Keratinocyte (primary cell): ENCODE measurements around the gene IL1RAP. TPM values are rescaled to one million over a fixed set of nuclear protein-coding genes. Genes with fewer than 3 reads are reported as not detected.

Experiments used
- DNase-seq: peaks from one replicate; pipeline ENCODE4 v3.0.0-alpha.2; 2011; ENCODE audit warnings: low read depth, missing footprints, low spot score
- FAIRE-seq: peaks from 2 replicates; lab custom pipeline; 2011; peaks lifted over from hg19 to GRCh38; lab: Jason Lieb, UNC
- H2AFZ ChIP-seq: 2 replicates; pipeline ENCODE4 v1.6.0; 2012; ENCODE audit warnings: low read length, control low read depth, inconsistent platforms; ENCODE audit not compliant: control insufficient read depth
- H3K27ac ChIP-seq: 2 replicates; pipeline ENCODE4 v1.5.1; 2011; ENCODE audit warnings: low read length; ENCODE audit not compliant: control insufficient read depth, insufficient read depth
- H3K27me3 ChIP-seq: 3 replicates; pipeline ENCODE4 v1.6.0; 2011; ENCODE audit warnings: low read length; ENCODE audit not compliant: control insufficient read depth, insufficient read depth; ENCODE audit errors: extremely low read depth
- H3K36me3 ChIP-seq, 2 experiments: 2 replicates in 1 of 2; 3 replicates in 1 of 2; pipeline ENCODE4 v1.5.1; 2011; ENCODE audit warnings: low read length in 2 of 2, mild to moderate bottlenecking in 1 of 2; ENCODE audit not compliant: control insufficient read depth in 2 of 2, insufficient read depth in 2 of 2; ENCODE audit errors: extremely low read depth in 1 of 2
- H3K4me1 ChIP-seq: 3 replicates; pipeline ENCODE4 v1.5.1; 2011; ENCODE audit warnings: low read length; ENCODE audit not compliant: control insufficient read depth, insufficient read depth; ENCODE audit errors: extremely low read depth
- H3K4me2 ChIP-seq: 3 replicates; pipeline ENCODE4 v1.6.0; 2011; ENCODE audit warnings: low read depth, low read length; ENCODE audit not compliant: control insufficient read depth, insufficient read depth; ENCODE audit errors: extremely low read depth
- H3K4me3 ChIP-seq, 3 experiments: fragments of 200-600 bp in 1 of 3; sonication (generic) in 1 of 3; 2 replicates in 2 of 3; 3 replicates in 1 of 3; pipeline ENCODE4 v1.5.1; 2011 to 2016; ENCODE audit warnings: low read length in 3 of 3, mild to moderate bottlenecking in 3 of 3, control low read depth in 2 of 3, inconsistent platforms in 1 of 3, low read depth in 1 of 3, mixed read lengths in 1 of 3, mixed run types in 1 of 3, moderate library complexity in 1 of 3; ENCODE audit not compliant: control insufficient read depth in 2 of 3, insufficient read depth in 2 of 3; ENCODE audit errors: extremely low read depth in 1 of 3
- H3K79me2 ChIP-seq: 2 replicates; pipeline ENCODE4 v1.6.0; 2012; ENCODE audit warnings: low read length; ENCODE audit not compliant: control insufficient read depth, insufficient read depth
- H3K9ac ChIP-seq: 3 replicates; pipeline ENCODE4 v1.6.0; 2011; ENCODE audit warnings: low read length; ENCODE audit not compliant: control insufficient read depth, insufficient read depth; ENCODE audit errors: extremely low read depth
- H3K9me1 ChIP-seq: 3 replicates; pipeline ENCODE4 v1.6.0; 2011; ENCODE audit warnings: low read length; ENCODE audit not compliant: control insufficient read depth, insufficient read depth; ENCODE audit errors: extremely low read depth
- H3K9me3 ChIP-seq: 2 replicates; pipeline ENCODE4 v1.5.1; 2012; ENCODE audit warnings: low read depth, low read length; ENCODE audit not compliant: control insufficient read depth
- H4K20me1 ChIP-seq: 3 replicates; pipeline ENCODE4 v1.6.0; 2011; ENCODE audit warnings: low read length; ENCODE audit not compliant: control insufficient read depth, insufficient read depth; ENCODE audit errors: extremely low read depth
- EZH2 ChIP-seq: IDR thresholded peaks from one replicate; pipeline ENCODE4 v1.6.1; 2012; ENCODE audit warnings: inconsistent platforms, mild to moderate bottlenecking, low read length, moderate library complexity
- dilution Hi-C: fragments of 300-500 bp; cut with MboI; formaldehyde crosslinking; loops from one replicate; pipeline ENCODE4 v1.7.0; 2020; ENCODE audit warnings: low sequenced_read_pairs; ENCODE audit not compliant: extremely low pct_ligation_motif_present
- polyA plus RNA-seq, 5 experiments: library from polyadenylated mRNA; depleted of rRNA in 3 of 5; stranded (reverse) in 3 of 5; stranded (forward) in 1 of 5; unstranded in 1 of 5; fragments of >200 nt; gene quantifications; 1 replicate in 1 of 5; 2 replicates in 3 of 5; 3 replicates in 1 of 5; pipeline versions ENCODE4 v1.2.1 to v1.2.3, GENCODE V29; 2011 to 2012; ENCODE audit warnings: missing spikeins in 2 of 5, low read depth in 1 of 5, low replicate concordance in 1 of 5
- TF ChIP-seq, protein P1 (sequence below), 3 experiments: IDR thresholded peaks in 1 of 3; conservative IDR thresholded peaks in 1 of 3; optimal IDR thresholded peaks in 1 of 3; 2 replicates in 2 of 3; 3 replicates in 1 of 3; pipeline versions ENCODE3 to v1.5.1; 2011; ENCODE audit warnings: low read length in 3 of 3, mild to moderate bottlenecking in 3 of 3, moderate library complexity in 2 of 3, control low read depth in 1 of 3, inconsistent platforms in 1 of 3; ENCODE audit not compliant: insufficient read depth in 2 of 3; ENCODE audit errors: extremely low read depth in 1 of 3

IL1RAP gene
- polyA plus RNA-seq, 1 donor (not counting 4 experiments of a cell fraction or from before 2014, with no cell fraction given), result 69.7 TPM

DNA sequence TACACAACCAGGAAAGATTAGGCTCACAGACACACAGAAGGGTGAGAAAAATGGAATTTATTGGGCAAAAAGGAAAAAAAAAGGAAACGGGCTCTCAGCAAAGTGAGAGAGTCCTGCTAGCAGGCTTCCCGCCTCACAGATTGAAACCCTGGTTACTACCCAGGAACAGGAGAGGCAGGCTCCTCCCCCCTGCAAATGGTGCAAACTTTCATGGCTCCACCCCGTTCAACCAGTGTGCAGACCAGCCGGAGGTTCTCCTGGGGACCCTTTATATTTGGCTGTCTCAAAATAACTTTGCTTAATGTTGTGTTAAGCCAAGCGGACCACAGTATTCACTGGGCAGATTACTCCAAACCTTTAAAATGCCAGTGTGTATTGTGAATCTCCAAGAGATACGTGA lies 40.3 kb downstream of the IL1RAP start:
- dilution Hi-C loops, result no loop called here
- no peak overlapping the region for H3K4me2 ChIP-seq
- FAIRE-seq (no peak), DNase-seq (no peak)
- no peaks in the 10 kb centered on the region for H3K4me1 ChIP-seq
- H2AFZ ChIP-seq, result no peak overlapping the region
- TF ChIP-seq, protein P1, sequence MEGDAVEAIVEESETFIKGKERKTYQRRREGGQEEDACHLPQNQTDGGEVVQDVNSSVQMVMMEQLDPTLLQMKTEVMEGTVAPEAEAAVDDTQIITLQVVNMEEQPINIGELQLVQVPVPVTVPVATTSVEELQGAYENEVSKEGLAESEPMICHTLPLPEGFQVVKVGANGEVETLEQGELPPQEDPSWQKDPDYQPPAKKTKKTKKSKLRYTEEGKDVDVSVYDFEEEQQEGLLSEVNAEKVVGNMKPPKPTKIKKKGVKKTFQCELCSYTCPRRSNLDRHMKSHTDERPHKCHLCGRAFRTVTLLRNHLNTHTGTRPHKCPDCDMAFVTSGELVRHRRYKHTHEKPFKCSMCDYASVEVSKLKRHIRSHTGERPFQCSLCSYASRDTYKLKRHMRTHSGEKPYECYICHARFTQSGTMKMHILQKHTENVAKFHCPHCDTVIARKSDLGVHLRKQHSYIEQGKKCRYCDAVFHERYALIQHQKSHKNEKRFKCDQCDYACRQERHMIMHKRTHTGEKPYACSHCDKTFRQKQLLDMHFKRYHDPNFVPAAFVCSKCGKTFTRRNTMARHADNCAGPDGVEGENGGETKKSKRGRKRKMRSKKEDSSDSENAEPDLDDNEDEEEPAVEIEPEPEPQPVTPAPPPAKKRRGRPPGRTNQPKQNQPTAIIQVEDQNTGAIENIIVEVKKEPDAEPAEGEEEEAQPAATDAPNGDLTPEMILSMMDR (optimal IDR thresholded peaks at IDR 0.05 in 1 of 3, IDR thresholded peaks at IDR 0.05 in 1 of 3, conservative IDR thresholded peaks at IDR 0.05 in 1 of 3; ENCODE audit: extremely low read depth in 1 of 3, insufficient read depth in 2 of 3, low read length in 3 of 3), result no peak
- no peak for TF ChIP-seq EZH2
- H3K4me3 ChIP-seq, result no peak overlapping the region
- H3K9me1 ChIP-seq, result no peaks in the 10 kb centered on the region
- no peak overlapping the region for H3K27ac ChIP-seq
- peaks cover 6 to 22% of the 10 kb centered on the region in 2 experiments for H3K36me3 ChIP-seq
- no peak overlapping the region for H3K9ac ChIP-seq
- peaks cover 1% of the 10 kb centered on the region for H3K9me3 ChIP-seq
- peaks cover 68% of the 10 kb centered on the region for H3K79me2 ChIP-seq
- H4K20me1 ChIP-seq, result no peaks in the 10 kb centered on the region
- no peaks in the 10 kb centered on the region for H3K27me3 ChIP-seq

DNA sequence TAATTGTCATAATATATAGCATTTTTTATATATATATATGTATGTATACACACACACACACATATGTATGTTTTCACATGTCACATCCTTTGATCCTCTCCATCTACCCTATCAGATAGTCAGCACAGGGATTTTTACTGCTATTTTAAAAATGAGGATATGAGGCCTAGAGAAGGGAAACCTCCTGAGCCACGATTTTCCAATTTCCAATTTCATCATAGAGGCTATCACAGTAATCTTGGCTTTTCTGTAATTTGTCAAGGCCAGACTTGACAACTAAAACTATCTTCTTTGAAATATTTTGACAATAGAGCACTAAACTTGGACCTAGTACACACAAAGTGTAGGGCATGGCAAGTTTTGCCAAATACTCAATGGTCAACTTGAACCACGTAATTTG lies 42.5 kb downstream of the IL1RAP start:
- Histone ChIP-seq H3K27ac (no peak overlapping the region), H3K9ac (no peak overlapping the region), H3K36me3 (peaks cover 7 to 16% of the 10 kb centered on the region in 2 experiments), H4K20me1 (no peaks in the 10 kb centered on the region), H3K27me3 (no peaks in the 10 kb centered on the region), H2AFZ (no peak overlapping the region), H3K79me2 (peaks cover 70% of the 10 kb centered on the region), H3K4me1 (no peaks in the 10 kb centered on the region), H3K9me1 (no peaks in the 10 kb centered on the region), H3K9me3 (peaks cover 1% of the 10 kb centered on the region), H3K4me2 (no peak overlapping the region), H3K4me3 (no peak overlapping the region)
- dilution Hi-C loops, result no loop called here
- DNase-seq, result no peak
- TF ChIP-seq EZH2, result no peak
- TF ChIP-seq, protein P1 (optimal IDR thresholded peaks at IDR 0.05 in 1 of 3, IDR thresholded peaks at IDR 0.05 in 1 of 3, conservative IDR thresholded peaks at IDR 0.05 in 1 of 3; ENCODE audit: extremely low read depth in 1 of 3, insufficient read depth in 2 of 3, low read length in 3 of 3), result no peak
- FAIRE-seq, result no peak
